ENCODE measurements around the gene CAPZB. TPM values are rescaled to one million over a fixed set of nuclear protein-coding genes. Genes with fewer than 3 reads are reported as not detected.

Gene CAPZB
- total RNA-seq, result 100 to 1,000 TPM; 127 to 404 (median 136) TPM

DNA sequence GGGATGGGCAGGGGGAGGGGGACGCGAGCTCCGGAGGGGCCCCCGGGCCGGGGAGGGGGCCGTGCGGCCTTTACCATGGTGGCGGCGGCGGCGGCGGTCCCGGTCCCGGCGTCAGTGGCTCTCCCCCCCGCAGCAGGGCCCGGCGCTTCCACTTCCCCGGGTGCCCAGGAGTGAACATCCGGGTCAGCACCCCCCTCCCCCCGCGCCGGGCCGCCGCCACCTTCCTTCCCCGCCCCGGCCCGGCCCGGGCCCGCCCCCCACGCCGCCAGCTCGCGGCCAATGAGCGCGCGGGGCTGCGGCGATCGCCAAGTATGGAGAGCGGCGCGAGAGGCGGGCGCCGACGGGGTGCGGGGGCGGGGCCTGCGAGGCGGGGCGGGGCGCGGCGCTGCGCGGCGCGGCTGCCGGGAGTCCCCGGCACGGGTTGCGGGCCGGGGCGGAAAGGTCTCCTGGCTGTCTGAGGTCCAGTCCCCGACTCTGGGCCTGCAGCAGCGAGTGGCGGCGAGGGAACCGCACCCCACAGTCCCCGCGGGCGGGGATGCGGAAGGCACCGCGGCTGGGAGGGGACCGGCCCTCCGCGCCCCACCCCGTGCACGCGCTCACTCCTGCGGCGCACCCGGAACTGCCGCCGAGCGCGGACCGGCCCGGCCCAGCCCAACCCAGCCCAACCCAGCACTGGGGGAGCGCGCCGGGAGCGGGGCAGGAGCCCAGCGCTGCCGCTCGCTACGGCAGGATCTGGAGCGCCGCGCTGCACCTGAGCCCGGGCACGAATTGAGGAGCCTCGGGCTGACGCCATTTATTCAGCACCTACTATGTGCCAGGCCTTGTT lies at the start of gene CAPZB:
TSS of gene CAPZB (minus strand) at position 178 of the 826 bp plus-strand sequence. CDS start at position 77, 101 bp downstream.
- Histone ChIP-seq H3K27ac (peak within 1 kb of the TSS; percentile 99 to 100 (median 100)), H3K27me3 (no peaks in the 10 kb centered on the region), H3K9me3 (no peaks in the 10 kb centered on the region), H3K4me1 (peaks cover 39 to 62% (median 55%) of the 10 kb centered on the region in 4 donors), H3K4me3 (peak within 1 kb of the TSS; percentile 66 to 100 (median 99)), H3K36me3 (no peaks in the 10 kb centered on the region)
- intact Hi-C loops (cut with DNase I; ENCODE audit: low total_unique reads) (loop anchor here (2.0 to 10.0 kb wide), 2 partner anchors 51 to 111 kb away; a partner anchor contains a TSS), in situ Hi-C loops (cut with MboI; ENCODE audit: low pct_ligation_motif_present in 1 of 4, low pct_unique_long_range_greater_than_20kb in 1 of 4, low sequenced_read_pairs in 3 of 4) (loop anchor here (10.0 to 25.0 kb wide), 3 partner anchors 91 to 177 kb away; partner anchors contain the start of gene HTR6 (in 1 of the 4))
- TF ChIP-seq POLR2A (IDR thresholded peaks at IDR 0.05) (peak; percentile 97), POLR2AphosphoS5 (IDR thresholded peaks at IDR 0.05) (peak; percentile 68 to 95 (median 94)), EP300 (IDR thresholded peaks at IDR 0.05; ENCODE audit: low read depth) (no peak)
- peak; percentile 97 for DNase-seq
- WGBS, 2 donors (ENCODE audit: low coverage in 1 of 2), result 0% methylated on average over 22 of the region's 106 CpGs; no CpG with 5 or more reads in 1 of the 2 donors

GRCh38 chr1:19534281-19534680 lies 48.9 kb upstream of the CAPZB start:
- in situ Hi-C loops (cut with MboI; ENCODE audit: low pct_ligation_motif_present in 1 of 4, low pct_unique_long_range_greater_than_20kb in 1 of 4, low sequenced_read_pairs in 3 of 4), result no loop called here
- intact Hi-C loops (cut with DNase I; ENCODE audit: low total_unique reads), result no loop called here
- no peaks in the 10 kb centered on the region for H3K27me3 ChIP-seq

DNA sequence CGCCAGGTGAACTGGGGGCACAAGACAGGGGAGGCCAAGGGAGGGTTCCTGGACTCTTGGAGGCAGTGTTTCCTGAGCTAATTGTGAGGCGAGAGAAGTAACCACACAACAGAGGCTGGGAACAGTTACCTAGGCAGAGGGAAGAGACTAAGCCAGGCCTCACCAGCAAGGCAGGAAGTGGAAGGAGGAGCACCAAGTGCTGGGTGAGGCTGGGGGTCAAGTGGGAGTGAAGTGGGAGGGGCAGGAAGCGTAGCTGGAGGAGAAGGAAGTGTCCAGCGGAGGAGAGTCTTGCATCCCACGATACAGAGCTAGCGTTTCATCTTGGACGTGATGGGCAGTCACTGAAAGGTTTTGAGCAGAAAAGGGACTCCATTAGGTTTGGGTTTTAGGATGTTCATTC lies 48.3 kb upstream of the CAPZB start:
- in situ Hi-C loops (cut with MboI; ENCODE audit: low pct_ligation_motif_present in 1 of 4, low pct_unique_long_range_greater_than_20kb in 1 of 4, low sequenced_read_pairs in 3 of 4), result no loop called here
- H3K4me1 ChIP-seq, result peaks cover 0 to 4% (median 0%) of the 10 kb centered on the region in 4 donors
- no peak overlapping the region for H3K4me3 ChIP-seq
- H3K27me3 ChIP-seq, result no peaks in the 10 kb centered on the region
- peak; percentile 13 for DNase-seq
- no peak for TF ChIP-seq POLR2A (IDR thresholded peaks at IDR 0.05)
- no peak for TF ChIP-seq POLR2AphosphoS5 (IDR thresholded peaks at IDR 0.05)
- TF ChIP-seq, protein P1, sequence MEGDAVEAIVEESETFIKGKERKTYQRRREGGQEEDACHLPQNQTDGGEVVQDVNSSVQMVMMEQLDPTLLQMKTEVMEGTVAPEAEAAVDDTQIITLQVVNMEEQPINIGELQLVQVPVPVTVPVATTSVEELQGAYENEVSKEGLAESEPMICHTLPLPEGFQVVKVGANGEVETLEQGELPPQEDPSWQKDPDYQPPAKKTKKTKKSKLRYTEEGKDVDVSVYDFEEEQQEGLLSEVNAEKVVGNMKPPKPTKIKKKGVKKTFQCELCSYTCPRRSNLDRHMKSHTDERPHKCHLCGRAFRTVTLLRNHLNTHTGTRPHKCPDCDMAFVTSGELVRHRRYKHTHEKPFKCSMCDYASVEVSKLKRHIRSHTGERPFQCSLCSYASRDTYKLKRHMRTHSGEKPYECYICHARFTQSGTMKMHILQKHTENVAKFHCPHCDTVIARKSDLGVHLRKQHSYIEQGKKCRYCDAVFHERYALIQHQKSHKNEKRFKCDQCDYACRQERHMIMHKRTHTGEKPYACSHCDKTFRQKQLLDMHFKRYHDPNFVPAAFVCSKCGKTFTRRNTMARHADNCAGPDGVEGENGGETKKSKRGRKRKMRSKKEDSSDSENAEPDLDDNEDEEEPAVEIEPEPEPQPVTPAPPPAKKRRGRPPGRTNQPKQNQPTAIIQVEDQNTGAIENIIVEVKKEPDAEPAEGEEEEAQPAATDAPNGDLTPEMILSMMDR (IDR thresholded peaks at IDR 0.05), result no peak
- no peak for TF ChIP-seq EP300 (IDR thresholded peaks at IDR 0.05; ENCODE audit: low read depth)
- H3K36me3 ChIP-seq, result no peaks in the 10 kb centered on the region
- 78 to 100% methylated on average over 2 to 7 of the region's 7 CpGs for WGBS, 2 donors (ENCODE audit: low coverage in 1 of 2)
- H3K27ac ChIP-seq, result peak overlapping the region; percentile 69 to 85 (median 76)
- intact Hi-C loops (cut with DNase I; ENCODE audit: low total_unique reads), result no loop called here
- no peaks in the 10 kb centered on the region for H3K9me3 ChIP-seq

More at GRCh38 chr1:19534281-19534680, 48.9 kb upstream of the CAPZB start:
- no peak overlapping the region for H3K4me3 ChIP-seq
- H3K36me3 ChIP-seq, result no peaks in the 10 kb centered on the region
- peaks cover 0 to 4% (median 0%) of the 10 kb centered on the region in 4 donors for H3K4me1 ChIP-seq
- no peak overlapping the region for H3K27ac ChIP-seq
- H3K9me3 ChIP-seq, result no peaks in the 10 kb centered on the region
- DNase-seq, result no peak
- WGBS, 2 donors (ENCODE audit: low coverage in 1 of 2), result 81 to 90% methylated on average over 4 to 5 of the region's 5 CpGs
- no peak for TF ChIP-seq POLR2AphosphoS5 (IDR thresholded peaks at IDR 0.05)
- TF ChIP-seq, protein P1 (IDR thresholded peaks at IDR 0.05), result no peak
- no peak for TF ChIP-seq POLR2A (IDR thresholded peaks at IDR 0.05)
- no peak for TF ChIP-seq EP300 (IDR thresholded peaks at IDR 0.05; ENCODE audit: low read depth)

GRCh38 chr1:19532519-19532918 lies 47.2 kb upstream of the CAPZB start:
- 65 to 80% methylated on average over 1 to 4 of the region's 4 CpGs for WGBS, 2 donors (ENCODE audit: low coverage in 1 of 2)

More at GRCh38 chr1:19532519-19532918, 47.2 kb upstream of the CAPZB start:
- H3K4me1 ChIP-seq, result peaks cover 0 to 4% (median 0%) of the 10 kb centered on the region in 4 donors
- H3K4me3 ChIP-seq, result no peak overlapping the region
- intact Hi-C loops (cut with DNase I; ENCODE audit: low total_unique reads), result no loop called here
- H3K27me3 ChIP-seq, result no peaks in the 10 kb centered on the region
- in situ Hi-C loops (cut with MboI; ENCODE audit: low pct_ligation_motif_present in 1 of 4, low pct_unique_long_range_greater_than_20kb in 1 of 4, low sequenced_read_pairs in 3 of 4), result no loop called here
- peak overlapping the region; percentile 69 to 85 (median 76) for H3K27ac ChIP-seq
- no peaks in the 10 kb centered on the region for H3K36me3 ChIP-seq
- TF ChIP-seq EP300 (IDR thresholded peaks at IDR 0.05; ENCODE audit: low read depth), result no peak
- TF ChIP-seq, protein P1 (IDR thresholded peaks at IDR 0.05), result no peak
- TF ChIP-seq POLR2A (IDR thresholded peaks at IDR 0.05), result no peak
- no peak for TF ChIP-seq POLR2AphosphoS5 (IDR thresholded peaks at IDR 0.05)
- no peaks in the 10 kb centered on the region for H3K9me3 ChIP-seq
- DNase-seq, result no peak

All from transverse colon (tissue), 4 donors.